Effector CD8-positive, alpha-beta T cell (primary cell): Measurements from ENCODE around the gene TTC7B.

Experiments used
- DNase-seq: peaks from one replicate; lab custom pipeline; 2025; lab: John Stamatoyannopoulos, UW

The TTC7B gene

DNA sequence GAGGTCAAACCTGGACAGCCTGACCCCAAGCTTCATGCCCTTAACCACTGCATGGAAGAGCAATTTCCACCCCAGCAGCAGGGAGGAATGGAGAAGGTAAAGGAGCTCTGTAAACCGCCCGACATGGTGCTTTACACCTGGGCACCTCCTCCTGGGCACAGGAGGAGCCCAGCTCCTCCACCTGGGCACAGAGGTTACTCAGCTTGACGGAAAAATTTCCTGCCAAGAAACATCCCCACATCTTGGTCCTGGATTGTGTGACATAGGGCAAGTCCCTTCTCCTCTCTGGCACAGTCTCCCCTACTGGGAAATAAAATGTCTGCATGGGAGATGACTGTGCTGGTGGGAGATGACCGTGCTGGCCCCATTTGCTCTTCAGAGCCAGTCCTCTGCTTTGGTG, 40.8 kb downstream of the TTC7B start:
- no peak for DNase-seq

DNA sequence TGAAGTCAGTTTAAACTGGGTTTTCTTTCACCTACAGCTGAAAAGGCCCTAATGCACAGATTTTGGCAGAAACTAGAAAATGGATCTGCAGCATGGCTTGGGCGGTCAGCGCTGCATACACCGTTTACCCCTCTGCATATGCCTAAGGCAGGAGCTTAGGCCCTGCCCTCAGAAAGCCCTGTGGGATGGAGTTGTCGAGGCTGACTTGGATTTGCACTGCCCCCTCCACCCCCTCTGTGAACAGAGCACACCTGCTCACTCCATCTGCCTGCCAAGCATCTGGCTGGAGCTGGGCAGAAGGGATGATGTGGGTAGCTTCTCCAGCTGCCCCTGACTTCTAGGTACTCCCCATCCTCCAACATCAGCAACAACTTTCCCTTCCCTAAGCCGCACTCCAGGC, 41.9 kb downstream of the TTC7B start:
- DNase-seq: no peak

DNA sequence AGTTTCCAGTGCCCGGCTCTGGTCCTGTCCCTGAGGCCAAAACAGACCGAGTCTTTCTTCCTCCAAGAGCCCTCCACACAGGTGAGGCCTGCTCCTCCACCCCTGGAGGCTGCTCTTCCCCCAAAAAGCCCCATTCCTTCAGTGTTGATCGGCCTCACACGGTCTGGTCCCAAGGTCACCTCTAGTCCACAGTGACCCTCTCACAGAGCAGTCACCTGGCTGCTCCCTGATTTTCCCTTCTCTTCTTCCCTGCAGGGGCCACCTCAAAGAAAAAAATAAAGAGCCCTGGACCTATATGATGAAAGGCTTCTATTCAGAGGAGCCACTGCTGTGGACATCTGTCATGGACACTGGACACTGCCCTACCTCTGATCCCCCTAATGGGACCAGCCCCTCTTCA, 42.5 kb downstream of the TTC7B start:
- DNase-seq: no peak

DNA sequence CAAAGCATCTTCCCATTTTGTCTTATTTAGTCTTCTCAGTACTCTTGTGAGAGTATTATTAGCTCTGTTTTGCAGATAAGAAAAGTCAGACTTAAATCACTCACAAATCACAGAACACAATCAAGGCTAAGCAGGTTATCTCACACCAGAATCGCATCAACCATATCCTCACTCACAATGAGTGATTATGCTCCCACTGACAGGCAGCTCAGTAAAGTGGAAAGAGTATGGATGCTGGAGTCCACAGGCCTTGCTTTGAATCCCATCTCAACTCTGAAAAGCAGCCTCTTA, 43.1 kb downstream of the TTC7B start:
- DNase-seq: no peak

DNA sequence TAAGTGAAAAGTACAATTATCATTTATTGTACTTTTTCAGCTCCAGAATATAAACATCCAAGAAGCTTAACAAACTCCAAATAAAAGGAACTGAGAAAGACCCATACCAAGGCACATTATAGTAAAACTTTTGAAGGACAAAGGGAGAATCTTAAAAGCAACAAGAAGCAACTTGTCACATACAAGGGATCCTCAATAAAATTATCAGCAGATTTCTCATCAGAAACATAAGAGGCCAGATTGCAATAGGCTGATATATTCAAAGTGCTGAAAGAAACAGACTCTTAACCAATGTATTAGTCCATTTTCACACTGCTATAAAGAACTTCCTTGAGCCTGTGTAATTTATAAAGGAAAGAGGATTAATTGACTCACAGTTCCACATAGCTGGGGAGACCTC, 48.3 kb downstream of the TTC7B start:
- no peak for DNase-seq

DNA sequence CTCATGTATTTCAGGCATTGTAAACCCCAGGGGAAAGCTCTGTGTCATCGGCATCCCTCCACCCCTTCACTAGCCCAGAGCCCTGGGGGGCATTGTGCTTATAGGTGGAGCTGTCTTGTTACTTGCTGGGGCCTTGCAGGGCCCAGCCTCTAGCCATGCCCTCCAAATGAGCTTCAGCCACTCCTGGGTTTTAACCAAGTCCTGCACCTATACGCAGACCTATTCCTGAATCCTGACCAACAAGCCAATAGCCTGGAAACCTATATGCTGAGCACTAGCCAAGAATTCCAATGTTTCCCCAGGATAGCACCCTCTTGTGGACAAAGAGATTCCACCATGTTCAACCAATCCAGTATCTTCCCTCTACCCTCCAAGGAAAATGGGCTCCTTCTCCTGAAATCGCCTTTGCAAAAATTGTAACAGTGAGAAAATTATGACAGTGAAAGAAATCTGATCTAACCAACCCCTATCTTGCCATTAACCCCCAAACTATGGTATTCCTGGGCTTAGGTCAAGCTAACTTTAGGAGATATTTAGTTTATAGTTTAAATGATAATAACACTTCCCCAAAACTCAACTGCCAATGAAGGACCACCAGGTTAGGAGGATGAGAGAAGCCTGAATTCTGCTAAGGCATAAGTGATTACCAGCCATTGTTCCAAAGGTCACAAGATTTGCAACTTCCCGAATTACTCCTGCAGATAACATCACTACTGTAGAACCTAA, 55.5 kb downstream of the TTC7B start:
- DNase-seq: no peak

DNA sequence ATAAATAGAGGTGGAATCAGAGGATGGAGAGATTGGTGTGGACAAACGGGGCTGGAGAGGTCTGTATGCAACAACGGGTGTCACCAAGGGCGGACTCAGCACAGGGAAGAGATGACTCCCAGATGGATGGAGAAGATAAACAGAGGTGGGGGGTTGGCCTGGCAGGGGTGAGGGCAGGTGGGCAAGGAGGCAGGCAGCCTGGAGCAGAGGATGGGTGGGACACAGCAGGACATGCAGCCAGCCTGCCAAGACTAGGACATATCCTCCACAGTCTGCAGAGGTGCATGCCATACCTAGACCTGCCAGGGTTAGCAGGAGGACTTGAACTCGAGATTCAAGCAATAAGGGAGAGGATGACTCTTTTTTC, 56.2 kb downstream of the TTC7B start:
- DNase-seq: no peak

DNA sequence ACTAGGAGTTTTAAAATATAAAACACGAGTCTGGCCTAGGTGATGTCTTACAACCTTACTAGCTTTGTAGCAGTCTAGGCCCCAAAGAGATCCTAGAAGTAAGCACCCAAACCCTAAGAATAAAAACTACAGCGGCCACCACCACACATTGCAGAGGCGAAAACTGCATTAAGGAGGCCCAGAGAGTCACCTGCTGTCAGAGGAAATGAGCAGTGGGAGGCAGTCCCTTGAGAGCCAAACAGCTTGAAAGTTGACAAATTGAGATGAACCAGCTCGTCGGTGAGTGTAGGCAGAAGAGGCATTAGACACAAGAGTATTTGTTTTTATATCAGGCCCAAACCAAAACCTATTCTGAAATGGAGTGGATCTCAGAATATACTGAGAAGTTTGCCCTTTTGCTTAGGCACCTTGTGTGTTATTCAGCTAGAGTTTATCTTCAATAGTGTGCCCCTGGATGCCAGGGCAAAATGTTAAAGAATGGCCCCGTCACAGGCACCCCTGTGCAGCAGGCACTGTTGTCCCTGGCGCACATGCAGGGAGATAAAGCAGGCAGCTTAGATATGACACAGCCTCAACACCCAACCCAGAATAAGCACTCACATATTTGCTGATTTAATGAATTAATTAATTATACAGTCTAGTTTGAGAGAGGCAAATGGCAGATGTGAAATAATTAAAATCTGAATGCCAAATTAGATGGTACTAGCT, 56.7 kb downstream of the TTC7B start:
- no peak for DNase-seq

DNA sequence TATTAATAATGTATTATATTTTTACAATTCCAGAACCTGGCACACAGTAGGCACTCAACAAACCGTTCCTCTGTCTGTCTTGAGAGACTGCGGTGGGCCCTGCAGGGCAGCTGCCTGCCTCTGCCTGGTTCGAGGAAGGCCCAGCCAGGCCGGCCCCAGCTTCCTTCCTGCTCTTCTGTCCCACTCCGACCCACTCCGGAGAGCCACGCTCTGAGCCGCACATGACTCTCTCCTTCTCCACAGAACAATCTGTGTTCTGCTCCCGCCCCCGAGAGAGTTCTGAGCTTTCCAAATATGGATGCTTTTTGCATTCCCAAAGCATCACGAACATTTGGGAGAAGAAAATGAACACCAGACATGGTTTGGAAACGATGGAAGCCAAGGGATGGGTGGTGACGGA, 57.3 kb downstream of the TTC7B start:
- DNase-seq: no peak

DNA sequence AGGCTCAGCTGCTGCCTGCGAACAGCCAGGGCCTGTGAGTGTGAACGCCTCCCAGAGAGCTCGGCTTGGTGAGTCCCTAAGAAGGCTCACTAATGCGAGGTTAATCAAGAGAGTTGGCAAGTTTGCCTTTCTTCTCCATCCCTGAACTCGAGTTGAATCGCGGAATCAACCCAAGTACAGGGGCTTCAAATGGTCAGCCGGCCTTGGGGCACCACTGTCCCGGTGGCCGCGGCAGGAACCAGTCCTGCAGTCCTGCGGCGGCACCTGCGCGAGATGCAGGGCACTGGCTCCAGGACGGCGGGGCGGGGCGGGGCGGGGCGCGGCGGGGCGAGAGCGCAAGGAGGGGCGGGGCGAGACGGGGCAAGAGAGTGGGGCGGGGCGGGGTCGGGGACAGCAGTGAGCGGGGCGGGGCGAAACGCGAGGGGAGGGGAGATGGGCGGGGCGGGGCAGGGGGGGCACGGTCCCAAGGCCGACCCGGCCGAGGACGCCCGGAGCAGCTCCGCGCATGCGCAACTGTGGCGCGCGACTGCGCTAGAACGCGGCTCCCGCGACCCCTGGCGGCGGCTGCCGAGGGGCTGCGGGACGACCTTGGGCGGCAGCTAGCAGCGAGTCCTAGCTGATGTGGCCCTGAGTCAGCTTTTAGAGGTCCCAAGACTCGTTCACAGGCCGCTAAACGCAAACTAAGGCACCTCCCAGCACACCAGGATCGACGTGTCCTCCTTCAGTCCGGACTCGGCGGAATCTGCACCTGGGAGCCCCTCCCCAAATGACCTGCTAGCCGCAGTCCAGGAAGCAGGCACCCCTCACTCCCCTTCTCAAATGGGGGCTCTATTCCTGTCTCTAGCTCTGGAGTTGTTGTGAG, 58.0 kb downstream of the TTC7B start:
- DNase-seq: peak; percentile 93

DNA sequence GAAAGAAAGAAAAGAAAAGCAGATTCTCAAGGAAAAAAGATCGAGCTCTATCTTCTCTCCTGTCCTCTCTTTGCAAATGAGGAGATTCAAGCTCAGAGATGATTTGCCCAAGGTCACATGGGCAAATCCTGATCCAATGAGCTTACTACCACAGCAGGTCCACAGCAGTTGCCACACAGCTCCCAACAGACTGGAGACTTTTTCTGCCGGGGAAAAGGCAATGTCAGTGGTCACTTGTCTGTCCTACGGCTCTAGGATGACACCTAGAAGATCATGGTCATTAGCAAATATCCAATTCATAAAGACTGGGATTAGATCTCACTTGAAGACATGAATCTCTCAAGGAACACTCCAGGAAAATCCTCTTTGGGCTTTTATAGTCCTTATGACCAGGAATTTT, 58.8 kb downstream of the TTC7B start:
- no peak for DNase-seq

DNA sequence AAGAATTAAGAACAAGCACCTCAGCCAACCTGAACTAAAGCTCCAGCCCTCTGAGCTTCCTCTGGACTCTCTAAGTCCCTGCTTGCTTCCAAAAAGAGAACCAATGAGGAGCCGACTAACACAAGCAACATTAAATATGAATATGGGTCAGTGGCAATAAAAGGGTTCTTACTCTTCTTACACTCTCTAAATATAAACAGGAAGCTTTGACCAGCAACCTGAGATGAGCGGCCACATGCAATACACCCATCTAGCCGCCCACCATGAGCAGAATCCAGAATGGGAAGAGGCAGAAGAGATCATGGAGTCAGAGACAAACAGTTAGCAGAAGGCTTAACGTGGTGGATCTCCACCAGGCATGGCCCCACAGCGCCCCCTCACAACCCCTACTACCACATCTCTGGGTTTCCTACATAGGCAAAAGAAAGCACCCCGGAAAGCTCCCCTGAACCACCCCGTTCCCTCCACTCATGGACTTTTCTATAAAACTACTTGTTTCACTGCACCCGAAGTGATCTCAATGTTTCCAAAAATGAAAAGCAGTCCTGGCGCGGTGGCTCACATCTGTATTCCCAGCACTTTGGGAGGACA, 59.4 kb downstream of the TTC7B start:
- DNase-seq: no peak

DNA sequence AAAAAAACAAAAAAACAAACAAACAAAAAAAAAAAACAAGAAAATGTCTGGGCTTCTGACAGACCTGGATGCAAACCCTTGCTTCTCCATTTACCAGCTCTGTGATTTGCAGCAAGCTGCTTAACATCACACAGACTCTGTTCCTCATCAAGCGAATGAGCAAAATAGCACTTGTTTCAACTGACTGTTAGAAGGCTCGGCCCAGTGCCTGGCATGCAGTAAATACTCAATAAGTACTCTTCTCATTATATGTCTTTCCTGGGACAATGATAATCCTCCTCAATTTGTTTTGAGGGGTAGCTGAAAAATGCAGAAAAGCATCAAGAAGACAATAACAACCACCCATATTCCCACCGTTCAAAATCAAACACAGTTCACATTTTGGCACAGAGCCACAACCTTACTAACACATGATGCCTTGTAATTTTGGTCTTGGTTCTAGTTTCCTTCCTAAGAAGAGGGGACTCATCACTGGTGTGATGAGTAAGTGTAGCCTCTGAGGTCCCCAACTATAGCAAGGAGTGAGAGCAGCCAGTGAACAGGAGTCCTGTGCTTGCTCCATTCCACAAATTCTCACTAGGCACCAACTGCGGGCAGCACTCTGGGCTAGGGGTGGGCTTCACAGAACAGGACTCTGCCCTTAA, 60.4 kb downstream of the TTC7B start:
- DNase-seq: no peak

DNA sequence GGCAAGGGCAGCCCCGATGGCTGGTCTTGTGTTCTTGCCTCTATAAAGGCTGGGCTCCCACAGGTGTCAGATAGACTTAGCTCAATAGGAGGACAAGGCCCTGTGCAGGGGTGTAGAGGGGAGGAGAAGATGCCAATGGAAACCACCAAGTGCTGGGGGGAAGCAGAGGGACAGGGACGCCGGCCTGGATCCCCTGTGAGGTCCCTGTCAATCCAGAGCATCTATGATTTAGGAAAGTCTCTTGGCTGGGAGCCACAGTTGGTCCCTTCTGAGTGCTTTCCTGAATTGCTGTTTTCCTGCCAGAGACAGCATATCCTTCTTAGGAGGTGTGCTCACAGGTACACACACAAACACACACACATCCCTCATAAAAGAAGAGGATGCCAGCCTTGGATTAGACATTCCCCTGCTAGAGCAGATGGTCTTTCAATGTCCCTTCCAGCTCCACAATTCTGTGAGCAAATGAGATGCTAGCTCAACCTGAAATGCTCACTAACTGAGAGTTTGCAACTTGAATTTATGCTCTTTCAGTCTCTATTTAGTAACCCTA, 62.7 kb downstream of the TTC7B start:
- no peak for DNase-seq

DNA sequence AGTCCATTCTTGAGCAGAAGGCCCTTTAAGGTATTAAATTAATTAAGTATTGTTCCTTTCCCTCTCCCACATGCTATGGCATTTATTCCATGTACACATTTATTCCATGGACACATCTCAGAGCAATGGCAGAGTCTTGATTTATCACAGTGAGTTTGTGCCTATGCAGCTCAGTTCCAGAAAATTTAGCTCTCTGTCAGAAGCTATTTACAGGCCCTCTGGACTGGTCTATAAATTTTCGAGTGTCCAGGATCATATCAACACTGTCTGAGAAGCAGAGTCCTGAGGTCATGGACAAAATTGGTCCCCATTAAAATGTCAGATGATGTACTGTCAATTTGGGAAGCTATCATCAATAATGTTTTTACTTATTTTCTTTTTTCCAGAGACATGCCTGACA, 65.5 kb downstream of the TTC7B start:
- DNase-seq: no peak

DNA sequence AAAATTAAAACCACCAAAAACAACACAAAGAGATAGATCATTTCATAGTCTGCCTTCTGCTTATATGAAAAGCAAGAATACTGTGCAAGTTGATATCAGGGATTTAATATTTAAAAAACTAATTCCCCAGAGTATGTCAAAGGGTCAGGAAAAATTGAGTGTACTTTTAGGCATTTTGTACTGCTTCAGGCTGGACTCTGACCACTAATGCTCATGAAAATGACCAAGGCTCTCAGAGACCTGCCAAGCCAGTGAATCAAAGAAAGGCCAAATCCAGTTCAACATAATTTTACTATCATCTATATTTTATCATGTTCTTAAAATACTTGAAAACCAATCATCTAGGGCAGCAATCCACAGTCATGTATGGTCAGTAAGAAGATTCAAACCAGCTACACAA, 66.0 kb downstream of the TTC7B start:
- DNase-seq: no peak

DNA sequence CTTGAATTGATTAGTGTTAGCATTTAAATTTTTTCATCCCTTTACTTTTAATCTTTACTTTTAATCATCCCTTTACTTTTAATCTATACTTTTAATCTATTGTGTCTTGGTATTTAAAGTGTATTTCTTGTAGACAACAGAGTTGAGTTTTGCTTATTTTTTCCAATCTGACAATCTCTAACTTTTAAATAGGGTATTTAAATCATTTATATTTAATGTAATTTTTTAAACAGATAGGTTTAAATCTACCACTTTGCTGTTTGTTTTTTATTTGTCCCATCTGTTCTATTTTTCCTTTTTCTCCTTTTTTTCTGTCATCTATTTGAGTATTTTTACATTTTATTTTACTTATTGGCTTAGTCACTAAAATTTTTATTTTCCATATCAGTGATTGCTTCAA, 68.3 kb downstream of the TTC7B start:
- no peak for DNase-seq

DNA sequence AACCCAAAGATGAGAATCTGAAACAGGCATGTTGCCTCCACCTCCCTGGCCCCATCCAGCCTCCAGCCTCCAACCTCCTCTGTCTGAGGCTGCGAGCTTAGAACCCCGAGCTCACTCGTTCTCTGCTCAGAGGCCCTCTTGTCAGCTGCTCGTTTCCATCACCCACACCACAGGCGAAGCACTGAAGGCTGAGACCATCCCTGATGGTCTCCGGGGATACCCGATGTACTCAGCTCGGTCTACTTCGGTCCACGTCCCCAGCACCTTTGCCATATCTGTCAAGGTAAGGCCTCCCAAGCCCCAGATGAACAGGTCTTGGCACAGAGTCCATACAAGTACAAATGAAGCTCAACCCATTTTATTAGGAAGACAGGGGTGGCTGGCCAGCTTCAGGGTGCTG, 72.4 kb downstream of the TTC7B start:
- no peak for DNase-seq

DNA sequence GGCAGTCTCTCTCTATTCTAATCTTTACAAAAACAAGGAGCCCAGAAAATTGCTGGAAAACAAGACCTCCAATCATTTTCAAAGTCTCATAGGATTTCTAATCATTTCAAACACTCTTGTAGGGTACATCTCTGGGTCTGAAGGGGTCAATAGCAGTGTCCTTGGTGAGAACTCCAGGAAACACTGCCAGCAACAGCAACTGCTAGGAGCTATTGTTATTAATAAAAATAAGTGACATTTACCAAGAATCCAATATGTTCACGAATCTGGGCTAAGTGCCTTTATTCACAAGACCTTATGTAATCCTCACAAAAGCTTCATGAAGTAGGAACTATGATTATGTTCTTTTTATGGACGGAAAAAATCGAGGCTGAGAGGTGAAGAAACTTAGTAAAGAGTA, 72.8 kb downstream of the TTC7B start:
- no peak for DNase-seq

DNA sequence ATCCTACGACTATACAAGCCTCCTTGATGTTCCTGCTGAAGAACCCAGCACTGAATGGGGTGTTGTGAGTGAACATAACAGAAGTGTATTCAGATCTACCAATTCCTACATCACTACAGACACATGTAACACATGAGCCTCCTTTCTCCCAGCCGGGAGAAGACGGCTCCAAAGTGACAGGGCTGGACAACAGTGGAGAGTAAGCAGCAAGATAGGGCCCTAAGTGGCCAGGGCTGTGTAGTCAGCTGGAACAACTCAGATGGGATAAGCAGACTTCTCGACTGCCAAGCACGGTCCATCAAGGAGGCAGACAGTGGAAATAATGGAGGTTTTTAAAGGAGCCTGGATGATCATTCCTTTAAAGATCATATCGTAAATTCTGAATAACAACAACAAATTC, 73.5 kb downstream of the TTC7B start:
- no peak for DNase-seq

DNA sequence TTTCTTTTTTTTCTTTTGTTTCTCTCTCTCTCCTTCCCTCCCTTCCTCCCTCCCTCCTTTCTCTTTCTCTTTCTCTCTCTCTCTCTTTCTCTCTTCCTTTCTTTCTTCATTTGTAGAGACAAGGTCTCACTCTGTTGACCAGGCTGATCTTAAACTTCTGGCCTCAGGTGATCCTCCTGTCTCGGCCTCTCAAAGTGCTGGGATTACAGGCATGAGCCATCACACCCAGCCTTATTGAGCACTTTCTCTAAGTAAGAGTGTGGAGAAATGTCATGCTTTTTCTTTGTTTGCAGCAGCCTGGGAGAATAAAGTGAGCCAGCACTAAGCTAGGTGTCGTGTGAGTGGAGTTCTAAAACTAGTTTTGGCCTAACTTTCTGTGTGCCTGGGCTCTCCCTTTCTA, 74.0 kb downstream of the TTC7B start:
- DNase-seq: no peak

DNA sequence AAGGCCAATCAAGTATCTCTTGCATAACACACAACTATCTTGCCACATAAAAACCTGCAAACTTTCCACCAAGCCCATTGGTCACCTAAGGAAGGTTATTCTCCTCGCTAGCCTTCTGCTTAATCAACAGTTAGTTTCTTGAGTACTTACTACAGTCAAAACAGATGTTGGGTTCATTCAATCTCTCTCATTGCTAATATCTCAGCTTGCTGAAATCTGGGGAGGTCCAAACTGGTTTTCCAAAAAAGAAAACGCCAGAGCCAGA, 74.6 kb downstream of the TTC7B start:
- no peak for DNase-seq
